Measurements from ENCODE around the gene IGSF23. TPM values are rescaled to one million over a fixed set of nuclear protein-coding genes. Genes with fewer than 3 reads are reported as not detected.
"Not testable (repeated sequence)": the region's sequence is repeated elsewhere in the genome, so short reads cannot be mapped to it uniquely, and the experiment has no call there.

Gene IGSF23
- total RNA-seq, 1 donor from 2014 or later, result not detected

GRCh38 chr19:44587963-44588770 is 25.2 kb upstream of the IGSF23 start:
- peak; percentile 75 to 77 for DNase-seq (ENCODE audit: low read depth in 2 of 2)

- no peak for DNase-seq (ENCODE audit: low read depth in 2 of 2)
Observed at GRCh38 chr19:44588771-44589112, 24.6 kb upstream of the IGSF23 start.

- DNase-seq (ENCODE audit: low read depth in 2 of 2), result no peak
Observed at GRCh38 chr19:44590245-44591059, 22.9 kb upstream of the IGSF23 start.

GRCh38 chr19:44591340-44591993 is 21.9 kb upstream of the IGSF23 start:
- not testable (repeated sequence) for DNase-seq (ENCODE audit: low read depth in 2 of 2)

GRCh38 chr19:44592451-44592890 is 20.9 kb upstream of the IGSF23 start:
- DNase-seq (ENCODE audit: low read depth in 2 of 2), result peak in 1 of 2 donors; percentile 51

- DNase-seq (ENCODE audit: low read depth in 2 of 2), result no peak
Observed at GRCh38 chr19:44593294-44593693, 20.1 kb upstream of the IGSF23 start.

- not testable (repeated sequence) for DNase-seq (ENCODE audit: low read depth in 2 of 2)
Observed at GRCh38 chr19:44593866-44594266, 19.5 kb upstream of the IGSF23 start.

- no peak for DNase-seq (ENCODE audit: low read depth in 2 of 2)
Observed at GRCh38 chr19:44596428-44597130, 16.8 kb upstream of the IGSF23 start.

GRCh38 chr19:44597131-44597491 is 16.3 kb upstream of the IGSF23 start:
- no peak for DNase-seq (ENCODE audit: low read depth in 2 of 2)

GRCh38 chr19:44598355-44598754 is 15.0 kb upstream of the IGSF23 start:
- no peak for DNase-seq (ENCODE audit: low read depth in 2 of 2)

GRCh38 chr19:44598880-44599279 is 14.5 kb upstream of the IGSF23 start:
- DNase-seq (ENCODE audit: low read depth in 2 of 2), result no peak

GRCh38 chr19:44600466-44600865 is 12.9 kb upstream of the IGSF23 start:
- DNase-seq (ENCODE audit: low read depth in 2 of 2), result no peak

GRCh38 chr19:44602081-44602480 is 11.3 kb upstream of the IGSF23 start:
- DNase-seq (ENCODE audit: low read depth in 2 of 2), result no peak

GRCh38 chr19:44603201-44603945 is 10.0 kb upstream of the IGSF23 start:
- DNase-seq (ENCODE audit: low read depth in 2 of 2), result peak; percentile 99

- DNase-seq (ENCODE audit: low read depth in 2 of 2), result peak; percentile 41 to 56
Observed at GRCh38 chr19:44604241-44604640, 9.1 kb upstream of the IGSF23 start.

GRCh38 chr19:44605547-44605946 is 7.8 kb upstream of the IGSF23 start:
- no peak for DNase-seq (ENCODE audit: low read depth in 2 of 2)

- DNase-seq (ENCODE audit: low read depth in 2 of 2), result peak; percentile 24 to 98
Observed at GRCh38 chr19:44607049-44607448, 6.3 kb upstream of the IGSF23 start.

- DNase-seq (ENCODE audit: low read depth in 2 of 2), result peak in 1 of 2 donors; percentile 47
Observed at GRCh38 chr19:44607917-44608316, 5.4 kb upstream of the IGSF23 start.

- peak; percentile 75 to 77 for DNase-seq (ENCODE audit: low read depth in 2 of 2)
Observed at GRCh38 chr19:44608391-44608821, 5.0 kb upstream of the IGSF23 start.

- DNase-seq (ENCODE audit: low read depth in 2 of 2), result no peak
Observed at GRCh38 chr19:44609219-44609618, 4.1 kb upstream of the IGSF23 start.

- DNase-seq (ENCODE audit: low read depth in 2 of 2), result not testable (repeated sequence)
Observed at GRCh38 chr19:44610497-44610896, 2.9 kb upstream of the IGSF23 start.
